ENCODE data around the gene GPR132. TPM values are rescaled to one million over a fixed set of nuclear protein-coding genes. Genes with fewer than 3 reads are reported as not detected.

GPR132 gene
- total RNA-seq, 1 experiment from 2014 or later, result 1.4 TPM

- TSS peak; percentile 68 for BruUV-seq (replicated peaks)
- H3K4me1 Mint-ChIP-seq (ENCODE audit: low read depth, unreplicated experiment), result peaks cover 47% of the 10 kb centered on the region
- peak; percentile 46 for DNase-seq
Measured at GRCh38 chr14:105019861-105020814, 45.1 kb downstream of the GPR132 start.

DNA sequence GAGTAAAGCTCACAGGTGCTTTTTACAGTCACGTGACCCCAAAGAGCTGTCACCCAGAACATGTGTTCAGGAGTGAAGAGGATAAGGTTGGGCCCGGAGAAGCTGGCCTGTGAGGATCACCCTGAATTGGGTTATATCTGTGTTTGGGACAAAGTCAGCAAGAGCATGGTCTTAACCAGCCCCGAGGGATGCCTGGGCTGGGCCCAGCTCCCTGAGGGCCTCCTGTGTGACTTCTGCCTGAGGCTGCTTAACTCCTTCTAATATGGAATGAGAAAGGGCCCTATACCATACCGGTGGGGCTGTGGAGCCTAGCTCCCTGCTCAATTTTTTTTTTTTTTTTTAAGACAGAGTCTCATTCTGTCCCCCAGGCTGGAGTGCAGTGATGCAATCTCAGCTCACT is 46.8 kb downstream of the GPR132 start:
- no peak for DNase-seq
- CTCF ChIA-PET, result interaction anchor here (0.5 to 1.3 kb wide), 3 partner anchors 13 to 154 kb away, joined by 4 to 8 read pairs (median 6); no protein-coding TSS in a partner anchor
- H3K9me3 Mint-ChIP-seq (ENCODE audit: low read depth, unreplicated experiment), result no peaks in the 10 kb centered on the region
- no peaks in the 10 kb centered on the region for H3K27me3 Mint-ChIP-seq (ENCODE audit: unreplicated experiment)
- H3K36me3 Mint-ChIP-seq (ENCODE audit: insufficient read depth, unreplicated experiment), result peaks cover 70% of the 10 kb centered on the region
- TF ChIP-seq, protein P1, sequence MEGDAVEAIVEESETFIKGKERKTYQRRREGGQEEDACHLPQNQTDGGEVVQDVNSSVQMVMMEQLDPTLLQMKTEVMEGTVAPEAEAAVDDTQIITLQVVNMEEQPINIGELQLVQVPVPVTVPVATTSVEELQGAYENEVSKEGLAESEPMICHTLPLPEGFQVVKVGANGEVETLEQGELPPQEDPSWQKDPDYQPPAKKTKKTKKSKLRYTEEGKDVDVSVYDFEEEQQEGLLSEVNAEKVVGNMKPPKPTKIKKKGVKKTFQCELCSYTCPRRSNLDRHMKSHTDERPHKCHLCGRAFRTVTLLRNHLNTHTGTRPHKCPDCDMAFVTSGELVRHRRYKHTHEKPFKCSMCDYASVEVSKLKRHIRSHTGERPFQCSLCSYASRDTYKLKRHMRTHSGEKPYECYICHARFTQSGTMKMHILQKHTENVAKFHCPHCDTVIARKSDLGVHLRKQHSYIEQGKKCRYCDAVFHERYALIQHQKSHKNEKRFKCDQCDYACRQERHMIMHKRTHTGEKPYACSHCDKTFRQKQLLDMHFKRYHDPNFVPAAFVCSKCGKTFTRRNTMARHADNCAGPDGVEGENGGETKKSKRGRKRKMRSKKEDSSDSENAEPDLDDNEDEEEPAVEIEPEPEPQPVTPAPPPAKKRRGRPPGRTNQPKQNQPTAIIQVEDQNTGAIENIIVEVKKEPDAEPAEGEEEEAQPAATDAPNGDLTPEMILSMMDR (IDR thresholded peaks at IDR 0.05; ENCODE audit: unreplicated experiment), result no peak
- H3K27ac Mint-ChIP-seq (ENCODE audit: unreplicated experiment), result no peak overlapping the region
- no TSS peak for BruUV-seq (replicated peaks)
- peak overlapping the region; percentile 96 for H3K4me3 Mint-ChIP-seq (ENCODE audit: low read depth, unreplicated experiment)
- peaks cover 56% of the 10 kb centered on the region for H3K4me1 Mint-ChIP-seq (ENCODE audit: low read depth, unreplicated experiment)
- intact Hi-C loops (cut with micrococcal nuclease; ENCODE audit: unreplicated experiment), result loop anchor here (10.0 kb wide), 1 partner anchor 66 kb away; no protein-coding TSS in a partner anchor

More at GRCh38 chr14:105019861-105020814, 45.1 kb downstream of the GPR132 start:
- no peaks in the 10 kb centered on the region for H3K9me3 Mint-ChIP-seq (ENCODE audit: low read depth, unreplicated experiment)
- no peaks in the 10 kb centered on the region for H3K27me3 Mint-ChIP-seq (ENCODE audit: unreplicated experiment)
- TF ChIP-seq, protein P1 (IDR thresholded peaks at IDR 0.05; ENCODE audit: unreplicated experiment), result no peak
- H3K4me3 Mint-ChIP-seq (ENCODE audit: low read depth, unreplicated experiment), result peak overlapping the region; percentile 96
- peaks cover 63% of the 10 kb centered on the region for H3K36me3 Mint-ChIP-seq (ENCODE audit: insufficient read depth, unreplicated experiment)
- H3K27ac Mint-ChIP-seq (ENCODE audit: unreplicated experiment), result peak overlapping the region; percentile 85
- intact Hi-C loops (cut with micrococcal nuclease; ENCODE audit: unreplicated experiment), result loop anchor here (5.0 to 10.0 kb wide), 2 partner anchors 48 to 65 kb away; no protein-coding TSS in a partner anchor
- CTCF ChIA-PET, result interaction anchor here (0.9 to 1.4 kb wide), 3 partner anchors 12 to 67 kb away, joined by 3 to 8 read pairs (median 5); no protein-coding TSS in a partner anchor

DNA sequence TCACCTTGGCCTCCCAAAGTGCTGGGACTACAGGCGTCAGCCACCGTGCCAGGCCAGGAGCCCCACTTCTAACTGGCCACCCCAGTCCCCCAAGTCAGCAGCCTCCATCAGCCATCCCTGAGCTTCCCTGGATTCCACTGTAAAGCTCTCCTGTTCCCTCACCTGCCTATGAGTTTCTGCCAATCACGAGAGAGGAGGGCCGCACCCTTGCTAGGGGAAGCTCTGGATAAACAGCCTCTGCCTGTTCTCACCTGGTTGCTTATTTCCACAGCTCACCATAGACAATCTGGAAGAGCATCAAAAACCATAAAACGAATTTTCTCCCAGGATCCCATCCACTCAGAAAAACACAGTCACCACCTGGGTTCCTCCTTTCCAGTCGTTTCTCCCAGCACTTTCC is 49.3 kb downstream of the GPR132 start:
- intact Hi-C loops (cut with micrococcal nuclease; ENCODE audit: unreplicated experiment), result loop anchor here (10.0 kb wide), 1 partner anchor 69 kb away; no protein-coding TSS in a partner anchor
- TF ChIP-seq, protein P1 (IDR thresholded peaks at IDR 0.05; ENCODE audit: unreplicated experiment), result no peak
- Mint-ChIP-seq H3K9me3 (ENCODE audit: low read depth, unreplicated experiment) (no peaks in the 10 kb centered on the region), H3K4me3 (ENCODE audit: low read depth, unreplicated experiment) (peak overlapping the region; percentile 96), H3K4me1 (ENCODE audit: low read depth, unreplicated experiment) (peaks cover 43% of the 10 kb centered on the region), H3K27ac (ENCODE audit: unreplicated experiment) (peak overlapping the region; percentile 45), H3K27me3 (ENCODE audit: unreplicated experiment) (no peaks in the 10 kb centered on the region), H3K36me3 (ENCODE audit: insufficient read depth, unreplicated experiment) (peaks cover 55% of the 10 kb centered on the region)
- CTCF ChIA-PET, result interaction anchor here (0.5 kb wide), 1 partner anchor 111 kb away, joined by 7 read pairs; no protein-coding TSS in a partner anchor
- DNase-seq, result no peak
- BruUV-seq (replicated peaks), result no TSS peak

DNA sequence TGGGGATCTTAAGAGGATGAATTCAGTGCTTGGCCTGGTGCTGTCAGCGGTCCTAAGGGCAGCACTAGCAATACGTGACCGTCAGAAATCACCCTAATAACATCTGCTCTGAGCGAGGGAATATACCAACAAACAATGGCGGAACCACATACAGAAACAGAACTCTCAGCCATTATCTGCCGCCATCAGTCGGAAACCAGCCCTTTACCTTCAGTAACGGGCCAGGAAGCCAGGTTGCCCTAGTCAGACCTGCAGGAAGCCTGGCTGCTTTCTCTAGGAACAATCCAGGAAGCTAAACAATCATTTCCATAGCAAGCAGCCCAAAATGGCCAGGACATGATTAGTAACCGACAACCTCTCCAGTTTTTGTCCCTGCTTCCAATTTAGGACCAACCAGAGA is 50.0 kb downstream of the GPR132 start:
- no peak overlapping the region for H3K27ac Mint-ChIP-seq (ENCODE audit: unreplicated experiment)
- no peak for DNase-seq
- TF ChIP-seq, protein P1 (IDR thresholded peaks at IDR 0.05; ENCODE audit: unreplicated experiment), result no peak
- CTCF ChIA-PET, result no interaction called here
- no peaks in the 10 kb centered on the region for H3K9me3 Mint-ChIP-seq (ENCODE audit: low read depth, unreplicated experiment)
- intact Hi-C loops (cut with micrococcal nuclease; ENCODE audit: unreplicated experiment), result loop anchor here (10.0 kb wide), 1 partner anchor 70 kb away; no protein-coding TSS in a partner anchor
- no peaks in the 10 kb centered on the region for H3K27me3 Mint-ChIP-seq (ENCODE audit: unreplicated experiment)
- peaks cover 43% of the 10 kb centered on the region for H3K4me1 Mint-ChIP-seq (ENCODE audit: low read depth, unreplicated experiment)
- H3K36me3 Mint-ChIP-seq (ENCODE audit: insufficient read depth, unreplicated experiment), result peaks cover 54% of the 10 kb centered on the region
- no TSS peak for BruUV-seq (replicated peaks)
- peak overlapping the region; percentile 43 for H3K4me3 Mint-ChIP-seq (ENCODE audit: low read depth, unreplicated experiment)
